OCI-LY7 (cell line): ENCODE data around the gene HSBP1L1. TPM values are rescaled to one million over a fixed set of nuclear protein-coding genes. Genes with fewer than 3 reads are reported as not detected.

ENCODE experiments used
- BruUV-seq: library from RNA; stranded (reverse); fragments of 400-500 nt; replicated peaks from 2 replicates; lab custom pipeline; 2021; lab: Mats Ljungman, UMichigan
- CTCF ChIA-PET: fragments of 300-600 bp; sonication (Branson Sonifier 250); formaldehyde crosslinking; loops from one replicate; lab custom pipeline; 2022; ENCODE audit warnings: antibody characterized with exemption; ENCODE audit not compliant: unreplicated experiment; lab: Charles Lee
- POLR2A ChIA-PET: fragments of 300-600 bp; sonication (Branson Sonifier 250); formaldehyde crosslinking; loops from one replicate; lab custom pipeline; 2022; ENCODE audit warnings: antibody characterized with exemption; lab: Charles Lee
- DNase-seq: peaks from one replicate; pipeline ENCODE4 v3.0.0-alpha.2; 2015; ENCODE audit warnings: low spot score
- H2AFZ ChIP-seq: fragments of 200-600 bp; sonication (generic), shearing (Covaris generic); 2 replicates; pipeline ENCODE4 v1.6.1; 2014; ENCODE audit warnings: mild to moderate bottlenecking, antibody characterized with exemption, low read length, moderate library complexity
- H3K27ac ChIP-seq: fragments of 200-600 bp; sonication (generic); 2 replicates; pipeline ENCODE4 v1.5.1; 2014; ENCODE audit warnings: mixed run types, low read depth, mild to moderate bottlenecking, moderate library complexity, low read length, inconsistent platforms; ENCODE audit not compliant: poor library complexity, severe bottlenecking
- H3K36me3 ChIP-seq: fragments of 200-600 bp; sonication (generic); 2 replicates; pipeline ENCODE4 v1.6.1; 2014; ENCODE audit warnings: mild to moderate bottlenecking, antibody characterized with exemption, low read length, moderate library complexity, mixed read lengths; ENCODE audit not compliant: insufficient read depth
- H3K4me1 ChIP-seq: fragments of 200-600 bp; sonication (generic); 2 replicates; pipeline ENCODE4 v1.5.1; 2014; ENCODE audit warnings: mild to moderate bottlenecking, low read length; ENCODE audit not compliant: insufficient read depth, poor library complexity, severe bottlenecking
- H3K4me2 ChIP-seq: fragments of 200-600 bp; sonication (generic); 2 replicates; pipeline ENCODE4 v1.6.1; 2014; ENCODE audit warnings: mild to moderate bottlenecking, low read length
- H3K4me3 ChIP-seq: fragments of 200-600 bp; sonication (generic); 2 replicates; pipeline ENCODE4 v1.5.1; 2014; ENCODE audit warnings: mild to moderate bottlenecking, low read depth, low read length; ENCODE audit not compliant: poor library complexity, severe bottlenecking
- H3K79me2 ChIP-seq: fragments of 200-600 bp; sonication (generic); 2 replicates; pipeline ENCODE4 v1.6.1; 2016; ENCODE audit warnings: low read depth, mild to moderate bottlenecking, low read length, moderate library complexity, mixed read lengths; ENCODE audit not compliant: insufficient read depth
- H3K9me2 ChIP-seq: fragments of 200-600 bp; sonication (generic); 2 replicates; pipeline ENCODE4 v1.6.1; 2016; ENCODE audit warnings: mild to moderate bottlenecking, low read length, mixed read lengths; ENCODE audit not compliant: insufficient read depth
- H3K9me3 ChIP-seq: fragments of 200-600 bp; sonication (generic); 2 replicates; pipeline ENCODE4 v1.6.1; 2014; ENCODE audit warnings: mild to moderate bottlenecking, mixed run types, low read length, mixed read lengths
- H4K20me1 ChIP-seq: fragments of 200-600 bp; sonication (generic); 2 replicates; pipeline ENCODE4 v1.6.1; 2014; ENCODE audit warnings: mild to moderate bottlenecking, antibody characterized with exemption, low read length, moderate library complexity, mixed read lengths; ENCODE audit not compliant: insufficient read depth
- CTCF ChIP-seq: fragments of 200-600 bp; sonication (generic); conservative IDR thresholded peaks from 2 replicates; pipeline ENCODE4 v1.5.1; 2014; ENCODE audit warnings: mild to moderate bottlenecking, antibody characterized with exemption, low read length, moderate library complexity, mixed read lengths
- EZH2phosphoT487 ChIP-seq: fragments of 200-600 bp; sonication (generic); IDR thresholded peaks from 2 replicates; pipeline ENCODE4 v1.6.1; 2018; ENCODE audit warnings: low read depth, borderline replicate concordance, mild to moderate bottlenecking, mixed run types, antibody characterized with exemption, low read length, moderate library complexity, mixed read lengths
- intact Hi-C: fragments of 100-400 bp; cut with micrococcal nuclease; formaldehyde crosslinking; loops from one replicate; pipeline ENCODE4 v1.10.0; 2022; ENCODE audit not compliant: unreplicated experiment
- total RNA-seq, 2 experiments: library from RNA; depleted of rRNA in 1 of 2; stranded (reverse); fragments of >200 nt in 1 of 2; shearing (Covaris generic) in 1 of 2; gene quantifications; 2 replicates each; pipeline ENCODE4 v1.2.3, GENCODE V29; 2014 to 2022

The HSBP1L1 gene
- total RNA-seq, 2 experiments from 2014 or later, result not detected

- POLR2A ChIA-PET, result no interaction called here
- H3K9me3 ChIP-seq, result peaks cover 24% of the 10 kb centered on the region; the same call in 1 of the 2 replicates
Observed at GRCh38 chr18:79933765-79934164, 30.7 kb upstream of the HSBP1L1 start.

GRCh38 chr18:79934311-79935097 is 29.9 kb upstream of the HSBP1L1 start:
- Histone ChIP-seq H3K4me3 (no peak overlapping the region), H2AFZ (no peak overlapping the region), H3K79me2 (0 out of 2 replicates have a peak, but pooled peaks cover 4% of the 10 kb centered on the region), H3K27ac (no peak overlapping the region), H3K4me2 (no peak overlapping the region), H3K36me3 (peaks cover 30% of the 10 kb centered on the region), H3K9me3 (peaks cover 19% of the 10 kb centered on the region; the same call in 1 of the 2 replicates), H4K20me1 (no peaks in the 10 kb centered on the region), H3K4me1 (no peaks in the 10 kb centered on the region), H3K9me2 (no peaks in the 10 kb centered on the region)
- BruUV-seq, result no TSS peak
- no peak for DNase-seq
- intact Hi-C loops, result no loop called here
- POLR2A ChIA-PET, result no interaction called here
- no peak for TF ChIP-seq CTCF
- TF ChIP-seq EZH2phosphoT487, result no peak
- CTCF ChIA-PET, result no interaction called here

More at GRCh38 chr18:79933765-79934164, 30.7 kb upstream of the HSBP1L1 start:
- no peaks in the 10 kb centered on the region for H3K4me1 ChIP-seq
- H2AFZ ChIP-seq, result no peak overlapping the region
- intact Hi-C loops, result no loop called here
- DNase-seq, result no peak
- no peaks in the 10 kb centered on the region for H4K20me1 ChIP-seq
- TF ChIP-seq EZH2phosphoT487, result no peak
- TF ChIP-seq CTCF, result peak; percentile 29; the same call in 1 of the 2 replicates
- peaks cover 37% of the 10 kb centered on the region for H3K36me3 ChIP-seq
- no peaks in the 10 kb centered on the region for H3K9me2 ChIP-seq
- H3K79me2 ChIP-seq, result 0 out of 2 replicates have a peak, but pooled peaks cover 5% of the 10 kb centered on the region
- H3K4me2 ChIP-seq, result no peak overlapping the region
- no peak overlapping the region for H3K27ac ChIP-seq
- BruUV-seq, result no TSS peak
- H3K4me3 ChIP-seq, result no peak overlapping the region
- CTCF ChIA-PET, result no interaction called here

DNA sequence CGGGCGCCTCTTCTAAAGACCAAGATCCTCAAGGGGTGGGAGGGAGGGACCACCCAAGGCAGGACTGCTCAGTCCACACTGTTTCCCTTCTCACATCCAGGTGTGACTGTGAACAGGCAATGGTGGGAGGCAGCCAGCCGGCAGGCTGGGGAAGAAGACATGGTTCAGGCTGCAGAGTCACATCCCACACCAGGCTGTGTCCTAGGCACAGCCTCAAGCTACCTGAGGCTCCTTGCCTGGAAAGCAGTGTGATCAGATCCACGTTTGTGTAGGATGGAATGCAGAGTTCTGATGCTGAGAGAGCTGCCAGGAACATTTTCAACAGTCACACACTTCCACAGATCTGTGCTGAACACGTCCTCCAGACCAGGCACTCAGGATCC is 29.4 kb upstream of the HSBP1L1 start:
- no peak overlapping the region for H3K4me2 ChIP-seq
- H3K9me3 ChIP-seq, result peaks cover 13% of the 10 kb centered on the region; the same call in 1 of the 2 replicates
- DNase-seq, result no peak
- H3K36me3 ChIP-seq, result peaks cover 26% of the 10 kb centered on the region
- BruUV-seq, result no TSS peak
- H3K4me1 ChIP-seq, result no peaks in the 10 kb centered on the region
- TF ChIP-seq EZH2phosphoT487, result no peak
- TF ChIP-seq CTCF, result no peak
- no peak overlapping the region for H3K27ac ChIP-seq
- no peaks in the 10 kb centered on the region for H4K20me1 ChIP-seq
- intact Hi-C loops, result no loop called here
- no peaks in the 10 kb centered on the region for H3K9me2 ChIP-seq
- no peaks in the 10 kb centered on the region for H3K79me2 ChIP-seq
- no peak overlapping the region for H2AFZ ChIP-seq
- ChIA-PET POLR2A (no interaction called here), CTCF (no interaction called here)
- no peak overlapping the region for H3K4me3 ChIP-seq
